K562 (cell line): Measurements from ENCODE around the gene NDOR1. TPM values are rescaled to one million over a fixed set of nuclear protein-coding genes. Genes with fewer than 3 reads are reported as not detected.

ENCODE experiments used
- ATF1 ChIP-seq, 2 experiments: fragments of 450-650 bp in 1 of 2; IDR thresholded peaks; 2 replicates each; pipeline ENCODE4 v1.6.1; 2016; ENCODE audit warnings: missing compliant biosample characterization in 1 of 2, missing genetic modification characterization in 1 of 2
- CBX8 ChIP-seq: fragments of 200-600 bp; sonication (generic); IDR thresholded peaks from 2 replicates; pipeline ENCODE4 v1.6.1; 2012; ENCODE audit warnings: borderline replicate concordance, mixed run types, low read depth, mild to moderate bottlenecking, moderate library complexity, mixed read lengths, low read length, control low read depth, inconsistent platforms; ENCODE audit not compliant: poor library complexity, severe bottlenecking; ENCODE audit errors: extremely low read depth
- FOXM1 ChIP-seq, 2 experiments: fragments of 450-650 bp in 1 of 2; sonication (generic) in 1 of 2; formaldehyde crosslinking in 1 of 2; IDR thresholded peaks; 2 replicates each; pipeline versions ENCODE4 v1.6.1 to v1.9.0; 2017 to 2022; ENCODE audit warnings: low read depth in 2 of 2, mild to moderate bottlenecking in 2 of 2, missing genetic modification reagents in 1 of 2, moderate library complexity in 1 of 2
- KDM4B ChIP-seq, 2 experiments: fragments of 450-650 bp in 1 of 2; sonication (generic) in 1 of 2; IDR thresholded peaks; 2 replicates each; pipeline ENCODE4 v1.6.1; 2016 to 2017; ENCODE audit warnings: borderline replicate concordance in 2 of 2, antibody characterized with exemption in 1 of 2, low read depth in 1 of 2, mild to moderate bottlenecking in 1 of 2
- KLF1 ChIP-seq: fragments of 450-650 bp; IDR thresholded peaks from 2 replicates; pipeline ENCODE4 v1.6.1; 2016; ENCODE audit warnings: missing genetic modification characterization, missing compliant biosample characterization
- MCM3 ChIP-seq: fragments of 450-650 bp; IDR thresholded peaks from 2 replicates; pipeline ENCODE4 v1.6.1; 2016
- MITF ChIP-seq: IDR thresholded peaks from 2 replicates; pipeline ENCODE4 v1.6.1; 2014; ENCODE audit warnings: antibody characterized with exemption
- NELFE ChIP-seq: IDR thresholded peaks from 2 replicates; pipeline ENCODE4 v1.6.1; 2011; ENCODE audit warnings: mild to moderate bottlenecking; ENCODE audit not compliant: insufficient read depth, insufficient read length
- POLR2B ChIP-seq: fragments of 450-650 bp; IDR thresholded peaks from 2 replicates; pipeline ENCODE4 v1.6.1; 2018; ENCODE audit warnings: low read depth; ENCODE audit not compliant: partially characterized antibody
- TSHZ1 ChIP-seq: fragments of 250-450 bp; sonication (Bioruptor Pico); IDR thresholded peaks from 2 replicates; pipeline ENCODE4 v1.4.0; 2020; ENCODE audit warnings: mild to moderate bottlenecking, moderate library complexity
- XRCC3 ChIP-seq: fragments of 450-650 bp; IDR thresholded peaks from 2 replicates; pipeline ENCODE4 v1.6.1; 2017; ENCODE audit warnings: mild to moderate bottlenecking, moderate library complexity
- ZNF140 ChIP-seq: fragments of 250-450 bp; sonication (Bioruptor Pico); IDR thresholded peaks from 2 replicates; pipeline ENCODE4 v1.8.0; 2021; ENCODE audit warnings: moderate library complexity, mild to moderate bottlenecking, inconsistent platforms
- ZNF511 ChIP-seq: sonication (generic); formaldehyde crosslinking; IDR thresholded peaks from 2 replicates; pipeline ENCODE4 v1.8.0; 2022; ENCODE audit warnings: mild to moderate bottlenecking, missing genetic modification reagents
- ZNF584 ChIP-seq: fragments of 200-800 bp; sonication (Bioruptor generic); IDR thresholded peaks from 2 replicates; pipeline ENCODE4 v1.6.1; 2016; ENCODE audit warnings: low read depth, mild to moderate bottlenecking, missing genetic modification characterization, missing compliant biosample characterization
- ZNF780A ChIP-seq: fragments of 250-450 bp; sonication (Bioruptor Pico); IDR thresholded peaks from 2 replicates; pipeline ENCODE4 v1.5.0; 2021; ENCODE audit warnings: mild to moderate bottlenecking
- polyA plus RNA-seq, 8 experiments: library from polyadenylated mRNA; depleted of rRNA in 4 of 8; stranded (reverse) in 5 of 8; unstranded in 3 of 8; fragments of >200 nt; fragmentation: Nextera tagmentation in 2 of 8; fragmentation: Illumina TruSeq in 1 of 8; extraction: Ambion mirVana in 2 of 8; extraction: Trizol in 1 of 8; gene quantifications; 2 replicates each; pipeline versions ENCODE4 v1.2.1 to v1.2.3, GENCODE V29; 2011 to 2014; ENCODE audit warnings: inconsistent platforms in 1 of 8, missing spikeins in 1 of 8
- total RNA-seq, 7 experiments: library from RNA; depleted of rRNA in 6 of 7; stranded (reverse); fragments of >200 nt in 6 of 7; fragmentation: Illumina TruSeq in 2 of 7; extraction: Trizol in 2 of 7; gene quantifications; 2 replicates each; pipeline versions ENCODE4 v1.2.1 to v1.2.3, GENCODE V29; 2011 to 2021; ENCODE audit warnings: low replicate concordance in 1 of 7
- TF ChIP-seq, protein P1 (sequence below): fragments of 250-450 bp; sonication (Bioruptor Pico); IDR thresholded peaks from 2 replicates; pipeline ENCODE4 v1.8.0; 2021; ENCODE audit warnings: mild to moderate bottlenecking, moderate library complexity
- TF ChIP-seq, protein P2 (sequence below): fragments of 450-650 bp; IDR thresholded peaks from 2 replicates; pipeline ENCODE4 v1.7.0; 2016; ENCODE audit warnings: borderline replicate concordance

The NDOR1 gene
- total and polyA plus RNA-seq, 9 of the 15 experiments (the other 6 are each of a cell fraction or from before 2014, with no cell fraction given) = 0.06 to 36.9 (median 6.9) TPM

DNA sequence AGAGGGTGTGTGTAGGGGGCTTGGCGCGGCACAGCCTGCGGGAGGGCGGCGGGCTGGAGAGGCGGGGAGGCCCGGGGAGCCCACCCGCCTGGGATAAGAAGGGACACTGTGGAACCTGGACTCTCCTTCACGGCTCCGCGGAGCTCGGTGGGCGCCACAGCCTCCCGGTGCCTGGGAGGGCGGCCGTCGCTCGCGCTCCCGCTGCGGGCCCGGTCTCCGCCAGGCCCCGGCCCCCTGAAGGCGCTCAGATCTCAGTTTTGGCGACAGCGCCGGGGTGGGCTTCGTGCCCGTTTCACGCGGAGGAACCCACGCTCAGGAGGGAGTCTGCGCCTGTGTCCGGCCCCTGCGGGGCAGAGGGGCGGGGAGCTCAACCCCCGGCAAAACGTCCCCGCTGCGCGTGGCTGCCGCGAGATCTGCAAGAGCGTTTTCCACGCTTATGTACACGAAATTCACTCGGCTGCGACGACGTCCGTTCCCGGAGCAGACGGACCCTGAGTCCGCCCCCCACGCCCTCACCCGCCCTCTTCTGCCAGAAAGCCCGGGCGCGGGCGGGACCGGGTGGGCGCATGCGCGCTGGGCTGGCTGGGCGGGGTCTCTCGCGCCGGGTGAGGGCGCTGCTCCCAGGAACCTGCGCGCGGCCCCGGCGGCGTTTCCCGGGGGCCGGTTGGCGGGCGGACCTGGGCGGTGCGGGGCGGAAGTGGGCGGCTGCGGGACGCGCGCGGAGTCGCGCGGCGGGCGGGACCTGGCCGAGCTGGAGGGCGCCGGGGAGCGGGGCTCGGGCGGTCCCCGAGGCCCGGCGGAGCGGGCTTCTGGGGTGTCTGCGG is 49.3 kb downstream of the NDOR1 start, which contains the start of gene NELFB (continued):
- TF ChIP-seq TSHZ1 (CRISPR knock-in tag) (no peak), ATF1 (CRISPR knock-in tag; IDR thresholded peaks at IDR 0.05) (no peak), ATF1 (tag; IDR thresholded peaks at IDR 0.05) (peak; percentile 45; the same call in 1 of the 2 replicates), KDM4B (IDR thresholded peaks at IDR 0.05; ENCODE audit: borderline replicate concordance in 2 of 2, low read depth in 1 of 2) (no peak), CBX8 (no peak), MCM3 (no peak), FOXM1 (IDR thresholded peaks at IDR 0.05; ENCODE audit: low read depth) (no peak), FOXM1 (CRISPR knock-in tag; IDR thresholded peaks at IDR 0.05; ENCODE audit: low read depth) (no peak), NELFE (no peak), POLR2B (peak; percentile 81), MITF (0 out of 2 replicates have a peak, but pooled peaks have one; percentile 26), ZNF780A (CRISPR knock-in tag) (no peak), ZNF584 (CRISPR knock-in tag) (no peak), ZNF140 (CRISPR knock-in tag) (no peak), ZNF511 (peak; percentile 45), KLF1 (tag) (no peak), XRCC3 (no peak)
- TF ChIP-seq, protein P1, sequence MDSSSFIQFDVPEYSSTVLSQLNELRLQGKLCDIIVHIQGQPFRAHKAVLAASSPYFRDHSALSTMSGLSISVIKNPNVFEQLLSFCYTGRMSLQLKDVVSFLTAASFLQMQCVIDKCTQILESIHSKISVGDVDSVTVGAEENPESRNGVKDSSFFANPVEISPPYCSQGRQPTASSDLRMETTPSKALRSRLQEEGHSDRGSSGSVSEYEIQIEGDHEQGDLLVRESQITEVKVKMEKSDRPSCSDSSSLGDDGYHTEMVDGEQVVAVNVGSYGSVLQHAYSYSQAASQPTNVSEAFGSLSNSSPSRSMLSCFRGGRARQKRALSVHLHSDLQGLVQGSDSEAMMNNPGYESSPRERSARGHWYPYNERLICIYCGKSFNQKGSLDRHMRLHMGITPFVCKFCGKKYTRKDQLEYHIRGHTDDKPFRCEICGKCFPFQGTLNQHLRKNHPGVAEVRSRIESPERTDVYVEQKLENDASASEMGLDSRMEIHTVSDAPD = no peak
- TF ChIP-seq, protein P2, sequence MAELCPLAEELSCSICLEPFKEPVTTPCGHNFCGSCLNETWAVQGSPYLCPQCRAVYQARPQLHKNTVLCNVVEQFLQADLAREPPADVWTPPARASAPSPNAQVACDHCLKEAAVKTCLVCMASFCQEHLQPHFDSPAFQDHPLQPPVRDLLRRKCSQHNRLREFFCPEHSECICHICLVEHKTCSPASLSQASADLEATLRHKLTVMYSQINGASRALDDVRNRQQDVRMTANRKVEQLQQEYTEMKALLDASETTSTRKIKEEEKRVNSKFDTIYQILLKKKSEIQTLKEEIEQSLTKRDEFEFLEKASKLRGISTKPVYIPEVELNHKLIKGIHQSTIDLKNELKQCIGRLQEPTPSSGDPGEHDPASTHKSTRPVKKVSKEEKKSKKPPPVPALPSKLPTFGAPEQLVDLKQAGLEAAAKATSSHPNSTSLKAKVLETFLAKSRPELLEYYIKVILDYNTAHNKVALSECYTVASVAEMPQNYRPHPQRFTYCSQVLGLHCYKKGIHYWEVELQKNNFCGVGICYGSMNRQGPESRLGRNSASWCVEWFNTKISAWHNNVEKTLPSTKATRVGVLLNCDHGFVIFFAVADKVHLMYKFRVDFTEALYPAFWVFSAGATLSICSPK = no peak
